H9 (cell line): ENCODE measurements around the gene CASTOR1. TPM values are rescaled to one million over a fixed set of nuclear protein-coding genes. Genes with fewer than 3 reads are reported as not detected.

Source experiments
- DNase-seq: peaks from one replicate; pipeline ENCODE4 v3.0.0-alpha.2; 2017
- H2AFZ ChIP-seq: one replicate; pipeline ENCODE4 v1.6.1; 2013; ENCODE audit warnings: mild to moderate bottlenecking, low read length, control low read depth, moderate library complexity
- H2AK5ac ChIP-seq: 2 replicates; pipeline ENCODE4 v1.6.1; 2013; ENCODE audit warnings: low read length, control low read depth, mixed read lengths; ENCODE audit not compliant: insufficient read length
- H2BK120ac ChIP-seq: one replicate; pipeline ENCODE4 v1.6.1; 2013; ENCODE audit warnings: low read depth, mild to moderate bottlenecking, low read length, control low read depth, inconsistent platforms; ENCODE audit not compliant: poor library complexity, severe bottlenecking
- H2BK12ac ChIP-seq: 2 replicates; pipeline ENCODE4 v1.6.1; 2013; ENCODE audit warnings: low read length, control low read depth, mixed read lengths, low read depth; ENCODE audit not compliant: insufficient read length
- H2BK15ac ChIP-seq: 2 replicates; pipeline ENCODE4 v1.6.1; 2013; ENCODE audit warnings: low read depth, low read length, control low read depth
- H2BK20ac ChIP-seq: one replicate; pipeline ENCODE4 v1.6.1; 2013; ENCODE audit warnings: low read depth, mild to moderate bottlenecking, low read length, control low read depth, inconsistent platforms; ENCODE audit not compliant: poor library complexity, severe bottlenecking
- H2BK5ac ChIP-seq: 2 replicates; pipeline ENCODE4 v1.6.1; 2013; ENCODE audit warnings: low read length, control low read depth, mixed read lengths; ENCODE audit not compliant: insufficient read length
- H3K14ac ChIP-seq: 2 replicates; pipeline ENCODE4 v1.6.1; 2013; ENCODE audit warnings: low read length, control low read depth; ENCODE audit not compliant: insufficient read depth
- H3K18ac ChIP-seq: 2 replicates; pipeline ENCODE4 v1.6.1; 2013; ENCODE audit warnings: low read depth, mild to moderate bottlenecking, mixed read lengths, low read length, control low read depth; ENCODE audit not compliant: insufficient read length
- H3K23ac ChIP-seq: 2 replicates; pipeline ENCODE4 v1.6.1; 2013; ENCODE audit warnings: low read length, control low read depth, mixed read lengths, low read depth; ENCODE audit not compliant: insufficient read length
- H3K23me2 ChIP-seq: 2 replicates; pipeline ENCODE4 v1.6.1; 2013; ENCODE audit warnings: low read depth, mild to moderate bottlenecking, mixed read lengths, low read length, control low read depth; ENCODE audit not compliant: insufficient read length, poor library complexity, severe bottlenecking
- H3K27ac ChIP-seq: 2 replicates; pipeline ENCODE4 v1.5.1; 2013; ENCODE audit warnings: low read length, control low read depth, mixed read lengths, low read depth; ENCODE audit not compliant: insufficient read length
- H3K27me3 ChIP-seq: 2 replicates; pipeline ENCODE4 v1.6.1; 2013; ENCODE audit warnings: low read length, control low read depth, inconsistent platforms; ENCODE audit not compliant: insufficient read depth
- H3K4ac ChIP-seq: 2 replicates; pipeline ENCODE4 v1.6.1; 2013; ENCODE audit warnings: low read depth, mild to moderate bottlenecking, control low read depth, inconsistent platforms, low read length, moderate library complexity
- H3K4me1 ChIP-seq: 2 replicates; pipeline ENCODE4 v1.6.1; 2013; ENCODE audit warnings: low read length, control low read depth, inconsistent platforms; ENCODE audit not compliant: insufficient read depth
- H3K4me2 ChIP-seq: 2 replicates; pipeline ENCODE4 v1.6.1; 2013; ENCODE audit warnings: low read length, control low read depth, mixed read lengths; ENCODE audit not compliant: insufficient read length, insufficient read depth
- H3K56ac ChIP-seq: 2 replicates; pipeline ENCODE4 v1.6.1; 2013; ENCODE audit warnings: low read depth, mild to moderate bottlenecking, mixed read lengths, low read length, control low read depth; ENCODE audit not compliant: insufficient read length
- H3K79me1 ChIP-seq: 2 replicates; pipeline ENCODE4 v1.6.1; 2013; ENCODE audit warnings: low read depth, mild to moderate bottlenecking, moderate library complexity, low read length, control low read depth, inconsistent platforms; ENCODE audit not compliant: insufficient read depth, poor library complexity, severe bottlenecking
- H3K79me2 ChIP-seq: 2 replicates; pipeline ENCODE4 v1.6.1; 2013; ENCODE audit warnings: low read length, control low read depth, inconsistent platforms; ENCODE audit not compliant: insufficient read depth
- H3K9ac ChIP-seq: 2 replicates; pipeline ENCODE4 v1.6.1; 2013; ENCODE audit warnings: low read length, control low read depth, mixed read lengths; ENCODE audit not compliant: insufficient read length; ENCODE audit errors: extremely low read depth
- H3K9me3 ChIP-seq: one replicate; pipeline ENCODE4 v1.6.1; 2013; ENCODE audit warnings: low read depth, low read length, inconsistent platforms; ENCODE audit not compliant: control insufficient read depth
- H3T11ph ChIP-seq: one replicate; pipeline ENCODE4 v1.6.1; 2013; ENCODE audit warnings: mild to moderate bottlenecking, low read length, control low read depth, inconsistent platforms
- H4K20me1 ChIP-seq: one replicate; pipeline ENCODE4 v1.6.1; 2013; ENCODE audit not compliant: control insufficient read depth, insufficient read length, insufficient read depth
- H4K5ac ChIP-seq: 2 replicates; pipeline ENCODE4 v1.6.1; 2013; ENCODE audit warnings: low read depth, mild to moderate bottlenecking, mixed read lengths, low read length, control low read depth; ENCODE audit not compliant: insufficient read length
- H4K8ac ChIP-seq: replicated peaks from 2 replicates; pipeline ENCODE4 v1.6.1; 2013; ENCODE audit warnings: low read length, control low read depth, mixed read lengths, low read depth; ENCODE audit not compliant: insufficient read length
- H4K91ac ChIP-seq: 2 replicates; pipeline ENCODE4 v1.6.1; 2013; ENCODE audit warnings: low read depth, mild to moderate bottlenecking, moderate library complexity, mixed read lengths, low read length, control low read depth; ENCODE audit not compliant: insufficient read length
- H3K27ac Mint-ChIP-seq, 3 experiments: 2 replicates in 2 of 3; 3 replicates in 1 of 3; pipeline ENCODE4 v1.8.0; 2020 to 2021; ENCODE audit warnings: mixed read lengths in 3 of 3, mild to moderate bottlenecking in 1 of 3, moderate library complexity in 1 of 3
- H3K27me3 Mint-ChIP-seq: 2 replicates; pipeline ENCODE4 v1.8.0; 2021; ENCODE audit warnings: low read depth, mild to moderate bottlenecking, moderate library complexity, mixed read lengths
- H3K36me3 Mint-ChIP-seq, 3 experiments: 2 replicates in 2 of 3; 3 replicates in 1 of 3; pipeline ENCODE4 v1.8.0; 2020 to 2021; ENCODE audit warnings: low read depth in 3 of 3, mixed read lengths in 3 of 3; ENCODE audit not compliant: insufficient read depth in 1 of 3
- H3K4me1 Mint-ChIP-seq, 2 experiments: 2 replicates each; pipeline ENCODE4 v1.8.0; 2020; ENCODE audit warnings: mixed read lengths in 2 of 2
- H3K4me3 Mint-ChIP-seq, 2 experiments: 2 replicates in 1 of 2; 3 replicates in 1 of 2; pipeline ENCODE4 v1.8.0; 2020 to 2021; ENCODE audit warnings: mild to moderate bottlenecking in 2 of 2, mixed read lengths in 2 of 2, moderate library complexity in 1 of 2
- H3K9me3 Mint-ChIP-seq, 2 experiments: 2 replicates in 1 of 2; 3 replicates in 1 of 2; pipeline ENCODE4 v1.8.0; 2020; ENCODE audit warnings: mild to moderate bottlenecking in 2 of 2, mixed read lengths in 2 of 2, moderate library complexity in 1 of 2
- WGBS: extraction: QIAGEN DNeasy Blood & Tissue Kit; methylation state at CpG from one replicate; pipeline ENCODE4 v1.1.7; 2013; ENCODE audit warnings: missing lambda C conversion rate, low lambda C conversion rate, mixed read lengths; ENCODE audit not compliant: insufficient read length; ENCODE audit errors: extremely low coverage; 5-methylcytosine and 5-hydroxymethylcytosine counted together
- total RNA-seq: library from RNA; stranded (reverse); gene quantifications from 2 replicates; pipeline ENCODE4 v1.2.1, GENCODE V29; 2021
- TF ChIP-seq, protein P1 (sequence below): fragments of 200-600 bp; sonication (generic); conservative IDR thresholded peaks from 3 replicates; pipeline ENCODE4 v1.8.0; 2021; ENCODE audit warnings: antibody characterized with exemption, mild to moderate bottlenecking

CASTOR1 gene
- total RNA-seq, 1 experiment from 2014 or later: 8.8 TPM

DNA sequence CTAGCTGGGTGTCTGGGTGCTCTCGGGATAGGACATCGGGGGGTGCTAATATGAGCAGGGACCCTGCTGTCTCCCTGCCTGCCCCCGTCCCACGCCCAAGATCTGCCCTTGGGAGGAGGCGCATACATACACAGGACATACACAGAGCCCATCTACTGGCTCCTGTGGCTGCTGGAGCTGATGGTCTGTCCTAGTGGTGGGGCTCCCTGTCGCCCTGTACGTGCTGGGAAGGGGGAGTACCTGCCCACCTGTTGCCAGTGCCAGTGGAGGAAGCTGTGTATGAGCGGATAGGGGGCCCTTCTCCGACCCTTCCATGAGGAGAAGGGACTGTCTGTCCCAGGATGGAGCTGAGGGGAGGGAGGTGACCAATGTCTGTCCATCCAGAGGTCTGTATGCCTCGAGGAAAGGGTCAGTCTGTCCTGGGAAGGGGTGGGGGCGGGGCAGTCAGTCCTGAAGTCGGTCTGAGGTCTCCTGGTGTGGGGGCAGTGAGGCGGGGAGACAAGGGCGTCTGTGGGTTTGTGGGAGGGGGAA is 36.5 kb upstream of the CASTOR1 start:
- H3K9me3 ChIP-seq: no peaks in the 10 kb centered on the region
- peaks cover 2 to 6% (median 5%) of the 10 kb centered on the region in 3 experiments; a peak in 4 of 7 replicates for H3K36me3 Mint-ChIP-seq
- H4K91ac ChIP-seq: no peak overlapping the region
- DNase-seq: no peak
- H3K27ac Mint-ChIP-seq: no peak overlapping the region
- H3K23me2 ChIP-seq: peaks cover 4% of the 10 kb centered on the region
- no peak overlapping the region for H3K4ac ChIP-seq
- H2AFZ ChIP-seq: no peak overlapping the region
- H2BK120ac ChIP-seq: no peak overlapping the region
- no peaks in the 10 kb centered on the region for H3K9me3 Mint-ChIP-seq
- no peak overlapping the region for H3T11ph ChIP-seq
- no peak overlapping the region for H3K14ac ChIP-seq
- no peaks in the 10 kb centered on the region for H3K79me2 ChIP-seq
- no peaks in the 10 kb centered on the region for H3K79me1 ChIP-seq
- H2BK5ac ChIP-seq: no peak overlapping the region
- no peak overlapping the region for H4K5ac ChIP-seq
- no peak overlapping the region for H3K18ac ChIP-seq
- no peaks in the 10 kb centered on the region for H3K27me3 ChIP-seq
- TF ChIP-seq, protein P1, sequence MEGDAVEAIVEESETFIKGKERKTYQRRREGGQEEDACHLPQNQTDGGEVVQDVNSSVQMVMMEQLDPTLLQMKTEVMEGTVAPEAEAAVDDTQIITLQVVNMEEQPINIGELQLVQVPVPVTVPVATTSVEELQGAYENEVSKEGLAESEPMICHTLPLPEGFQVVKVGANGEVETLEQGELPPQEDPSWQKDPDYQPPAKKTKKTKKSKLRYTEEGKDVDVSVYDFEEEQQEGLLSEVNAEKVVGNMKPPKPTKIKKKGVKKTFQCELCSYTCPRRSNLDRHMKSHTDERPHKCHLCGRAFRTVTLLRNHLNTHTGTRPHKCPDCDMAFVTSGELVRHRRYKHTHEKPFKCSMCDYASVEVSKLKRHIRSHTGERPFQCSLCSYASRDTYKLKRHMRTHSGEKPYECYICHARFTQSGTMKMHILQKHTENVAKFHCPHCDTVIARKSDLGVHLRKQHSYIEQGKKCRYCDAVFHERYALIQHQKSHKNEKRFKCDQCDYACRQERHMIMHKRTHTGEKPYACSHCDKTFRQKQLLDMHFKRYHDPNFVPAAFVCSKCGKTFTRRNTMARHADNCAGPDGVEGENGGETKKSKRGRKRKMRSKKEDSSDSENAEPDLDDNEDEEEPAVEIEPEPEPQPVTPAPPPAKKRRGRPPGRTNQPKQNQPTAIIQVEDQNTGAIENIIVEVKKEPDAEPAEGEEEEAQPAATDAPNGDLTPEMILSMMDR: no peak
- peaks cover 2% of the 10 kb centered on the region for H4K20me1 ChIP-seq
- no peaks in the 10 kb centered on the region; the same call in 1 of the 2 replicates for H3K27me3 Mint-ChIP-seq
- H4K8ac ChIP-seq: no peak overlapping the region
- no peak overlapping the region for H2AK5ac ChIP-seq
- H3K9ac ChIP-seq: no peak overlapping the region
- no peak overlapping the region for H3K56ac ChIP-seq
- peak overlapping the region; percentile 79 to 82 for H3K4me3 Mint-ChIP-seq
- no CpG with 5 or more reads among the region's 14 CpGs for WGBS
- H3K27ac ChIP-seq: no peak overlapping the region
- H2BK20ac ChIP-seq: no peak overlapping the region
- H3K4me1 Mint-ChIP-seq: peaks cover 24 to 29% of the 10 kb centered on the region in 2 experiments
- H2BK12ac ChIP-seq: no peak overlapping the region
- peak overlapping the region; percentile 78 for H3K4me2 ChIP-seq
- no peak overlapping the region for H2BK15ac ChIP-seq
- H3K23ac ChIP-seq: no peak overlapping the region
- H3K4me1 ChIP-seq: no peaks in the 10 kb centered on the region
